GM21529 (cell line): ENCODE measurements around the gene DHX15.
A peak's percentile ranks its signal among the peaks of the same experiment; 100 is the strongest.
"Not testable (repeated sequence)": the region's sequence is repeated elsewhere in the genome, so short reads cannot be mapped to it uniquely, and the experiment has no call there.

ENCODE experiments used
- ATAC-seq: cut with Tn5 transposase; IDR thresholded peaks from one replicate; pipeline ENCODE4 v1.9.1; 2021; ENCODE audit not compliant: unreplicated experiment

DHX15 gene

DNA sequence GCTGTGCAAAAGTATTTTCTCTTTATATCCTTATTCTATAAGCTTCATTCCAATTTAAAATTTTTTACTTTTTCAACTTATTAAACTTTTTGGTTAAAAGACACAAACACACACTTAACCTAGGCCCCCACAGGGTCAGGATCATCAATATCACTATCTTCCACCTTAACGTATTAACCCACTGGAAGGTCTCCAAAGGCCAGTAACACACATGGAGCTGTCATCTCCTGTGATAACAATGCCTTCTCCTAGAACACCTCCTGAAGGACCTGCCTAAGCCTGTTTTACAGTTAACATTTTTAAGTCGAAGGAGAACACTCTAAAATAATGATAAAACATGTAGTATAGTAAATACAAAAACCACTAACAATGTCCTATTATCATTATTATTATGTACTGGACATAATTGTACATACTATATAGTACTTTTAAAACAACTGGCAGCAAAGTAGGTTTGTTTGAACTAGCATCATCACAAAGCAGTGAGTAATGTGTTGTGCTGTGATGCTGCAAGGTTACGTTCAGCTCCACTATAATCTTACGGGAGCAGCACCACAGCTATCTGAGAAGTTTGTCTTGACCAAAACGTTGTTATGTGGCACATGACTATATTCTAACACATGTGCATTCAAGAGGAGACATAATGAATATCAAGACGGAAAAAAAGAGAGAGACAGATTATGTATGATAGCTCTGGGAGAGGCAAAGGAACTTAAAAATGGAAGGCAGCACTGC, 33.7 kb downstream of the DHX15 start:
- no peak for ATAC-seq

DNA sequence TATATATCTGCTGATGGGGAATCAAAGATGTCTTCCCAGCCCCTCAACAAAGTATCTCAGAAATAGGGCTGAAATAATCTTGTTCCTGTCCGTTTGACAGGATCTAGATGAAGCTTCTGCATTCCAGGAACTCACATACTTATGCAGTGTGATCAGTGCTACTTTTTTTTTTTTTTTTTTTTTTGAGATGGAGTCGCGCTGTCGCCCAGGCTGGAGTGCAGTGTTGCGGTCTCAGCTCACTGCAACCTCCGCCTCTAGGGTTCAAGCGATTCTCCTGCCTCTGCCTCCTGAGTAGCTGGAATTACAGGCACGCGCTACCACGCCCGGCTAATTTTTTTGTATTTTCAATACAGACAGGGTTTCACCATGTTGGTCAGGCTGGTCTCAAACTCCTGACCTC, 36.4 kb downstream of the DHX15 start:
- ATAC-seq, result no peak

DNA sequence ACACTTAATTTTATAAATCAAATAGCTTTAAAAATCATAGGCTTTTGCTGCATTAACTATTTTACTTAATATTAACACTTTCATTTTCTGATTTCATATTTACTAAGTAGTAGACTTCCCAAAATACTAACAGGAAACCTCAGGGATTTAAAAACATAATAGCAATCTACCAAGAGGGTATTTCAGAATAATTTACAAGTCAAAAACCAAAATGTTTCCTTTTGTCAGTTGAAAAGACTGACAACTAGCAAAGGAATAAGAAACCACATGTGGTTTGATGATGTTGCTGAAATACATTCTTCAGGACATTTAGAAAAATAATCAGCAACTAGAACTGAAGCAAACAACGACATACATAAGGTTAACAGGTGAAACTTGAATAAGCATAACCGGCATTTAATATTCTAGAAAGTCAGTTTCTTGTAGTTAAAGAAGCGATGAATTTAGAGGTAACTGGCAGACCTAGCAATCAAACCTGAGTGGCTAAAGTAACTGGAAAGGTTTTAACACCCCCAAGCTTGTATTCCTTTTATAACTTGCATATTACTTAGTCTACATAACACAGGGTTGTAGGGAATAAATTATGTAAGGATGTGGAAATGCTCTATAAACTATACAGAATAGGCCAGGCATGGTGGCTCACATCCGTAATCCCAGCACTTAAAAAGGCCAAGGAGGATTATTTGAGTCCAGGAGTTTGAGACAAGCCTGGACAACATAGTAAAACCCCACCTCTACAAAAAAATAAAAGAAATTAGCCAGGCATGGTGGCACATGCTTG, 40.0 kb downstream of the DHX15 start:
- peak; percentile 54 for ATAC-seq

GRCh38 chr4:24537025-24537424, 47.3 kb downstream of the DHX15 start:
- ATAC-seq, result no peak

GRCh38 chr4:24535399-24535798, 49.0 kb downstream of the DHX15 start:
- no peak for ATAC-seq

DNA sequence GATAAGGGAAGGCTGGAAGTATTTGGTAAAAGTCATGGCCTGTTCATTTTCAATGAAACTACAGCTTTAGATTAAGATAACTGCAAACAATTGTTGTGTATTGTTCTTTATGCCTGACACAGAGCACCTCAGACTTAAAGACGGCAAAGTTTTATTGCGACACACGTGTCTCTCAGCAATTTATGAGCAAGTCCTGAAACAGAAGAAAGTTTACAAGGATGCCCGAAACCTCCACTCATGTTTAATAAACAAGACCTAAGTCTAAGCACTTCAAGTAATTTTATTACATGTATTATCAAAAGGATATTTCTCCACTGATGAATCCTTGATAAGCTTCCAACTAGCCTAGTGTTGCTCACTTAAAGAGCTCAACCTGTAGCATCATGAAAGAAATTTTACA, 51.0 kb downstream of the DHX15 start:
- ATAC-seq, result no peak

DNA sequence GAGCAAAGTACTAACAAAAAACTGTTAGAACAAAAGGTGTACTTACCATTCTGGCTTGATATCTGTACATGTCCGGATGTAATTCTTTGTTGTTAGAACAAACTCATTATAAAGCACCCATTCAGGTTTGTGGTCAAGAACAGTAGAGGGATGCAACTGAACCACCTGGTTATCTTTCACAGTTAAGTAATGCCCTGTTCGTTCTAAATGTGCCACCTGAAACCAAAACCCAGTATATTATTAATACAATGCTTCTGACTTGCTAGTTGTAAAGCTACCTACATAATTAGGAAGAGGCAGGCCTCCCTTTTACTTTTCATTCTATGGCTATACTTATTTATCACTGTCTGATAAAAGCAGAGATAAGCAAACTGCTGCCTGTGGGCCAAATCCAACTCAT, 54.8 kb downstream of the DHX15 start:
- no peak for ATAC-seq

DNA sequence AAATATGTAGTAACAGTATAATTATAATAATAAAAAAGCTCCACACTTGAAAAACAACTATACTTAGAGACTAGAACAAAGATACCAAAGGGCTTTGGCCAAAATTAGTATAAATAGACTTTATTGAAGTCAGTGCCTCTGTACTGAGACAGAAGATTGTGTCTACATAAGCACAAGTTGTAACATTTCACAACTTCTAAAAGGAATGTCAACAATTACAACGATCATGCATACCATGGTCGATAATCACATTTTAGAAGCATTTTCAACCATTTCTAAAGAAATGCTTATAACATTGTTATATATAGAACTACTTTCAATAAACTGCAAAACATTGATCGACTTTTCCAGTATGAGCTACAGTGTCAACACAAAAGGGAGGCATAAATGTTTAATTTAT, 57.0 kb downstream of the DHX15 start:
- ATAC-seq, result no peak

DNA sequence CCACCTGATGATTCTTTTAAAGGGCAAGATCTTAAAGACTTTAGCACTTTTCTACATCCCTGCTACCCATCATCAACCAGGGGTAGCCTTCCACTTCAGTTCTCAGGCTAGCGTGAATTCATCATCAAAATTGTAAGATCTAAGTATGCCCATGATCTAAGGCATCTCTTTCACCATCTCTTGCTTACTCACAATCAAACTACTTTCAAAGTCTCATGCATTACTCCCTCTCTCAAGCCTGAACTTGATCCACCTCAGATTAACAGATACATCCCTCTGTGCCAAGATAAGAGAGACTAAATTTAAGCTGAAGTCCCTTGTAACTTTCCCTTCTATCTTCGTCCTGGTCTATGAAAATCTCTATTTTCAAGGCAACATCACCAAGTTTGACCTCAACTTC, 62.8 kb downstream of the DHX15 start:
- ATAC-seq, result no peak

DNA sequence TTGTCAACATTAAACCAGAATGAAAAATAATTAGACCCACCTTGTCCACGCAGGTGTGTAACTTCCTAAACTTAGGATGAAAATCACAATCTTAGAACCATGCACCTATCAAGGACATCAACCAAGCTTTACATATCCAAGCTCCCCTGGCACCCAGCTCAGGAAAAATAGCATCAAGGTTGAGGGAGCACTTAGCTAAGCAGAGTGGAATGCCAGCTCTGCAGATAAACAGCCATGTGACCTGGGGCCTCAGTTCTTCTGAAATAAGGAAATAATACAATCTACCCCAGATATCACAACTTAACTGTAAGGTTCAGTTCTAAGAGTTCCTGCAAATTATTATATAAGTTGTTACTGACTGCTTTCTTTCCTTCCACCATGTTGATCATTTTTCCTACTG, 64.7 kb downstream of the DHX15 start:
- no peak for ATAC-seq

DNA sequence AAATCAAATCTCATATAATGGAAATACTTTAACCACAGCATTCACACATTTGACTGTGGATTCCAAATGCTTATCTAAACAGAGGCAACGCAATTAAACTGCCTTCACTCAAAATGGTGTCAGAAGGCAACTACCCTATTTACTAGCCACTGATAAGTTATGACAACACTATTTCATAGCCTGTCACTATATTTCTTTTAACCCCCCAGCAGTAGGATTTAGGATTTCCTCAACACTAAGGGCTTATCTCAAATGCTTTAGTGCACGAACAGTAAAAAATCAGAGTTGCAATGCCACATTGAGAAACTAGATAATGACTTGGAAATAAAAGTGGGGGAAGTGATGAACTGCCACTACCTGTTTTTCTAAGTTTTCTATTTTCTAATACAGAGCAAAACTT, 66.7 kb downstream of the DHX15 start:
- no peak for ATAC-seq

- no peak for ATAC-seq
These were observed 67.4 kb downstream of the DHX15 start for GRCh38 chr4:24516926-24517325.

- ATAC-seq, result no peak
These were observed 68.7 kb downstream of the DHX15 start for GRCh38 chr4:24515698-24516097.

- ATAC-seq, result no peak
These were observed 69.5 kb downstream of the DHX15 start for GRCh38 chr4:24514808-24515207.

- ATAC-seq, result no peak
These were observed 70.6 kb downstream of the DHX15 start for GRCh38 chr4:24513718-24514117.

- no peak for ATAC-seq
These were observed 72.8 kb downstream of the DHX15 start for GRCh38 chr4:24511371-24512063.

- ATAC-seq, result no peak
These were observed 74.3 kb downstream of the DHX15 start for GRCh38 chr4:24510091-24510490.

DNA sequence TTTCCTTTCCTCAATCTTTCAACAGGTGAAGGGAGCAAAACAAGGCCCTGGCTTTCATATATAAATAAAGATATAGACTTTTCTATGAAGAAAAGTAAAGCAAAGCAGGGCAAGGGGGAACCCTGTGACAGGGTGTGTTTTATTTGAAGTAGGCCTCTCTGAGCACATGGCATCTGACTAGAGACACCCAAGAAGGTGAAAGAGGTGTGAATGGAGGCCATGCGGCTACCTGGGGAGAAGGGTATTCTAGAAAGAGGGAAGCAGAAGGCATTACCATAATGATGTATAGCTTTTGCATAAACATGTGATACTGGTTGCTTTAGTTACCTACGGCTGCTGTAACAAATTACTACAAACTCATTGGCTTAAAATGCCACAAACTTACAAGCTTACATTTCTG, 75.8 kb downstream of the DHX15 start:
- no peak for ATAC-seq

DNA sequence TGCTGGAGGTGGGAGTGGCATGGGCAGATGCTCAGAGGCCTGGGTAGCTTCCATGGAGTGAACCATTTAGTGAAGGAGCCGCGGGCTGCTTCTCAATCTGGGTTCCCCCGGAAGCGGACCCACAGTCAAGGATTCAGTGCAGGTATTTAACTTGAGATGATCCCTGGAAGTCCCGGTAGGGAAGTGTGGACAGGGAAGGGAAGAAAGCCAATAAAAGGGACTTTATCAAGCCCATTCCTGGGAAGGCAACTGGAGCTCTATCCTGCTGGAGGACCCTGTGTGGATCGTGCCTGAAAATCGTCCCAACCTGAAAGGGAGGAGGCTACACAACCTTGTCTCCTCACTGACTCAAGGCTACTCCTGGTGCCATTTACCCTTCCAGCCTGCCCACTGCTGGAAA, 76.9 kb downstream of the DHX15 start:
- no peak for ATAC-seq

GRCh38 chr4:24503090-24503489, 81.3 kb downstream of the DHX15 start:
- not testable (repeated sequence) for ATAC-seq

- no peak for ATAC-seq
These were observed 87.1 kb downstream of the DHX15 start for GRCh38 chr4:24497221-24497620.

- no peak for ATAC-seq
These were observed 87.8 kb downstream of the DHX15 start for GRCh38 chr4:24496597-24496996.
